NCI-H82 (cell line): ENCODE measurements around the gene YIF1A.

ENCODE experiments used
- DNase-seq: peaks from one replicate; lab custom pipeline; 2025; lab: John Stamatoyannopoulos, UW

YIF1A gene, protein sequence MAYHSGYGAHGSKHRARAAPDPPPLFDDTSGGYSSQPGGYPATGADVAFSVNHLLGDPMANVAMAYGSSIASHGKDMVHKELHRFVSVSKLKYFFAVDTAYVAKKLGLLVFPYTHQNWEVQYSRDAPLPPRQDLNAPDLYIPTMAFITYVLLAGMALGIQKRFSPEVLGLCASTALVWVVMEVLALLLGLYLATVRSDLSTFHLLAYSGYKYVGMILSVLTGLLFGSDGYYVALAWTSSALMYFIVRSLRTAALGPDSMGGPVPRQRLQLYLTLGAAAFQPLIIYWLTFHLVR

DNA sequence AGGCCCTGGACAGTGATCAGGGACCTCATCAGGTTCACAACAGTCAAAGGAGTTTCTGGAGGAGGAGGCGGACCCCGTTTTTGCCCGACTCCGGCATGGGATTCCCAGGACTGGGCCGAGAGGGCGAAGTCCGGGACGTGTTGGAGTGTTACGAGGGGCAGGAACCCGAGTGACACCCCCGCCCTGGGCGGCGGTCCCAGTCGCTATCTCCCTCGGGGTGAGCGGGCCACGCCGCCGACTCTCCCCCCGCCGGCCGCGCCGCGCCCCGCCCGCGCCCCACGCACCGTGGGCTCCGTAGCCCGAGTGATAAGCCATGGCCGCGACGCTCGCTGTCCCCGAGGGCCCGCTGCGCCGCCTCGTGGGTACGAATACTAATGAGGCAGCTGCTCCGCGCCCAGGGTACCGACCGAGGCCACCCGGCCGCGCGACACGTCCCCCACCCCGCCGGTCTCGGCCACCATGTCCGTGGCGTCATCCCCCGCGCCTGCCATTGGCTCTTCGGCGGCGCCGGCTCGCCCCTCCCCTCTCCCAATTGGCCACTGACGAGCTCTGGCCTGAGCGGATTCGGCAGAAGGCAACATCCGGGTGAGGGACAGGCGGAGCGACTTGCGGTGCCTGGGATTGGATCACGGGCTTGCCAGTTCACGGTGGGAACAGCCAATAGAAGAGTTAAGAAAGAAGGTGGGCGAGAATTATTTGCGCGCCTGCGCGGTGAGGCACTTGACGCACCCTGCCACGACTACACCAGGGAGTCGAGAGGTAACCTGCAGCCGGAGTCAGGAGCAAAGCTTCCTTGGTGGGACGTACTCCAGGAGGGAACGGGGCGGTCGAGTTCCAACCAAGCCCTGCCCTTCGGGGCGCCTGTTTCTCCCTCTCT, at the start of gene YIF1A:
Gene YIF1A, minus strand, starts transcription at position 473 of the 877 bp plus-strand sequence. Its CDS starts 158 bp downstream, at position 315.
- peak; percentile 99 for DNase-seq

DNA sequence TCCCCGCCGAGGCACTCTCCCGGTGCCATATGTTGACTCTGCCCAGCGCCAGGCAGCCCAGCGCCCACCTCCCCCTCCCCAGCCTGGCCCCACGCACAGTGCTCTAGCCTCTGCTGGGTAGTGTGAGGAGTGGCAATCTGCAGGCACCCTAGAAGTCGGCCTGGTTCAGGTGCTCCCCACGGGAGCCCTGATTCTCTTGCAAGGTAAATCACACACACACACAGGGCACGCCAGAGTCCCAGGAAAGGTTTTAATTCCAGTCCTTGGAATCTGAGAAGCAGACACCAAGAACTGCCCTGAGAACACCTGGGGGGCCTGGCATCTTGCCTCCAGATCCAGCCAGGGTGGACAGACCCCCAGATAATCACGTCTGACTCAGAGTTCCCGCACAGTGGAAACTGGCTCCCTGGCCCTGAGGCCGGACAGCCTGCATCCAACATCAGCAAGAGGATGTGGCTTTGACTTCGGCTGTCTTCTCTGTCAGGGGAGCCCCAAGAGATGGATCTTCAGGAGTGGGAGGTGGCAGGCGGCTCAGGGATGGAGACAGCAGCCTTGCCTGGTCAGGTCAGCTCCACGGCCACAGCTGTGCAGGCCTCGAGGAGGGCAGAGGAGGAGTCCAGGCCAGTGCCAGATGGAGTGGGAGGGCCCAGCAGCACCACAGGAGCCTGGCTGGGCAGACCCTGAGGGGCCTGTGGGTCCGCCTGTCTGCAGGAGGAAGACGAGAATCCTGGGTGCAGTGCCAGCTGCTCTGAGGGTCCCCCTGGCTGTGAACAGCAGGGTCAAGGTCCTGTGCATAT, 48.4 kb upstream of the YIF1A start:
- peak; percentile 31 for DNase-seq

DNA sequence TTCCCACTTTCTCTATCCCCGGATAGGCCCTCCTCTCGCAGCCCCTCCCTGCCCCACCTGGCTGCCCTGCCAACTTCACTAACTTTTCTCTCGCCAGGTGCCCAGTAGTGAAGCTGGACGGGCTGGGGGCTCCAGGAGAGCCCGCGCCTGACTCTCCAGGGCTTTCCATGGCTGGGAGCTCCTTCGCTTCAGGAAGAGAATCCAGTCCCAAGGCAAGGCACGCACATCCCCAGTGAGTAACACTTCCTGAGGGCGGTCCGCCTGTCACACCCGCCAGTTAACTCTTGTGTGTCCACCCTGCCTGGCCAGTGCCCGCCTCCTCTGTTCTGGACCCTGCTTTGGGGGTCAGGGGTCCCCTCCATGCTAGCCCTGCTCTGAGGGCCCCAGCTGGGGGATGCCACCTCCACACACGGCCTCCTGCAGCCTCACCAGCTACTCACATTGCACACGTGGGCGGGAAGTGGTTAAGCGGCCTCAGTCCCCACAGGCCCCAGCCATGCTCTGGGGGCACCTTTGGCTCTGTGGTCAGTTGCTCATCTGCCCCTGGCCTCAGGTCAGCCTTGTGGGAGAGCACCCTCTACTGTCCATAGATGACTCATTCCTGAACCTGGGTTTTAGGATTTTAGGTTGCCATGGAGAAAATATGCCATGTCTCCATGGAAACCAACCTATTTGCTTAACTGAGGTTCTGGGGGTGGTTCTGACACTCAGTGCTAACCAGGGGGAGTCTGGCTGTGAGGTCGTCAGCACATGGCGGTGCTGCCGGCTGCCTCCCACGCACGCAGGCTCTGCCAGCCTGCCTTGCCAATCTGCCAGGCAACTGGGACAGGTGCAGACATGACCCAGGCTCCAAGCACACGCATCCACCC, 47.5 kb upstream of the YIF1A start, which contains the start of gene RIN1:
Gene RIN1, minus strand, starts transcription at position 201 of the 869 bp plus-strand sequence. Its CDS starts 32 bp downstream, at position 169.
- peak; percentile 19 for DNase-seq

DNA sequence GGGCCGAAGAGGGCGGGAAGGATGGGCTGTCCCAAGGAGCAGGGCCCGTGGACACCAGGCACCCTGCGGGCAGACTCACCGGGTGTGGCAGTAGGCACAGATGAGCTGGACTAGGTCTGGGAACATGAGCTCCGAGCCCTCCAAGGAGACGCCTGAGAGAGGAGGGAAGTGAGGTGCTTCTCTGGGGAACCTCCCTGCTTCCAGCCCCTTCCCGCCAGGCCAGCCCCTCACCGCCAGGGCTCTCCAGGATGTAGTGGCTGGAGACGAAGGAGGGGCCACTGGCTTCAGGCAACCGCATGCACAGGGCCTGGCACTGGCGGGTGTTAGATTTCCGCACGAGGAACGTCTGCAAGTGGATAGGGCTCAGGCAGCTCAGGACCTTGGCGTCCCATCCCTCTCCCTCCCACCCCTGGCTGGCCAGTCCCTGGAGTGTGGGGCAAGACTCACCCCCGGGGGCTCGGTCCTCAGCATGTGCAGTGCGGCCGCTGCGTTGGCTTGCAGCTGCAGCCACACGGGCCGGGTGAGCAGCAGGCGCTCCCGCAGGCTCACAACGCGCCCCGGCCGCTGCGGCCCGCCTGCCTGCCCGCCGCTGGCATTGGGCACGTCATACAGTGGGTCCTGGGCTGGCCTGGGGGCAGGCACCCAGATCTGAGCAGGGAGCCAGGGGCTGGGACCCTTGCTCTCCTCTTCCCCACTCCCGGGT, 46.7 kb upstream of the YIF1A start:
- no peak for DNase-seq

DNA sequence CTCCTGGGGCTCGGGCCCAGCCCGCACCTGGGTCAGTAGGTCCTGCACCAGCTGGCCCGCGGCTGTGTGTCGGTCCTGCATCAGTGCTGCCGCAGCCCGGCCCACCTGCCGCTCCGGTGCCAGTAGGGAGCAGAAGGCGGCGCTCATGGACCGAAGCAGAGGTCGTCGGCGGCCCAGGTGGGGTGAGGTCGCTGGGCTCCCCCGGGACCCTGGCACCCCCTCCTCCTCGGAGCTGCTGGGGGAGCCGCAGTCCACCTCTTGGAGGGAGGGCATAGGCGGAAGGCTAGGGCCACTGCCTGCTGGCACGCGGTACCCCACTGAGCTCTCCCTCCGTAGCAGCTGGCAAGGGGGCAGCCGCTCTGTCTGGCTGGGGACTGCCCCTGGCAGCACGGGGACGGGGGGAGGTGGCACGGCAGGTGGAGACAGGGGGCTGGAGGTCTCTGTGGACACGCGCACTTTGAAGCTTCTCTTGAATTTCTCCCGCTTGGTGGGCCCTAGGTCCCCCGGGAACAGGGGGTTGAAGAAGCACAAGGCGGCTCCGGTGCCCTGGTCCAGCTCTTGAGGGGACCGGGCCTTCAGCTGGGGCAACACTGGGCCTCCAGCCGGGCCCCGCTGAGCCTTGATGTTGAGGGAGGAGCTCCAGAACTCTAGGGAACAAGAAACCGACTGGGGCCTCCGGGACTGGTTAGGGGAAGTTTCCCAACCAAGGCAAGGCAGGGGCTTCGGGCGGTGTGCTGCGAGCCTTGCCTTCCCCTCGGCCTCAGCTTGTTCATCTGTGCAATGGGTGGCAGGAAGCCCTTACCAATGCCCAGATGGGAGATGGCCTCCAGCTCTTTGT, 45.9 kb upstream of the YIF1A start:
- DNase-seq: no peak

DNA sequence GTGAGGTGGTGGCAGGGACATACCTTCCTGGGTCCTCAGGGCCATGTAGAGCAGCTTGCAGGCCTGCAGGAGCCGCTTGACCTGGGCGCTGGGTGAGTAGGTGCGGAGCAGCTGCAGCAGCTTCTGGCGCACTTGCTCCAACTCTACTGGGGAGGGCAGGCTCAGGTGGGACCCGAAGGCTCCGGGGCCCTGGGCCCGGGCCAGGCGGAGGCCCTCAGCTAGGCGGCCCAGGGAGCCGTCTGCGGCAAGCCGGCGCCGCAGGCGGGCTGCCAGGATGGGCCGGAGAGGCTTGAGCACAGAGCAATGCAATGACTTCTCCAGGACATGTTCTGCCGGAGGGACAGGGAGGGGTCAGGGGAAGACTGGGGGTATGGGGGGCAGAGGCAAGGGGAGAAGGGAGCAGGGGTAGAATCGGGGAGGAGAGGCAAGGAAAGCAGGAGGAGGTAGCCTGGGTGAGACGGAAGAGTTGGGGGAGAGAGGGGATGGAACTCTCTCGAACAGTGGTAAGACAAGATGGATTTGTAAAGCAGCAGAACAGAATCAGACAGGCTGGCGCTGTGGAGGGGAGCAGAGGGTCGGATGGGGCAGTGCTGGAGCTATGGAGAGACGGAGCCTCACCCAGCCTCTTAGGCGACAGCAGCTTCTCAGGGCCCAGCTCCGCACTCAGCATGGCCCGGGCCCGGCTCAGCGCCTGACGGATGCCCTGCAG, 45.1 kb upstream of the YIF1A start:
- no peak for DNase-seq

DNA sequence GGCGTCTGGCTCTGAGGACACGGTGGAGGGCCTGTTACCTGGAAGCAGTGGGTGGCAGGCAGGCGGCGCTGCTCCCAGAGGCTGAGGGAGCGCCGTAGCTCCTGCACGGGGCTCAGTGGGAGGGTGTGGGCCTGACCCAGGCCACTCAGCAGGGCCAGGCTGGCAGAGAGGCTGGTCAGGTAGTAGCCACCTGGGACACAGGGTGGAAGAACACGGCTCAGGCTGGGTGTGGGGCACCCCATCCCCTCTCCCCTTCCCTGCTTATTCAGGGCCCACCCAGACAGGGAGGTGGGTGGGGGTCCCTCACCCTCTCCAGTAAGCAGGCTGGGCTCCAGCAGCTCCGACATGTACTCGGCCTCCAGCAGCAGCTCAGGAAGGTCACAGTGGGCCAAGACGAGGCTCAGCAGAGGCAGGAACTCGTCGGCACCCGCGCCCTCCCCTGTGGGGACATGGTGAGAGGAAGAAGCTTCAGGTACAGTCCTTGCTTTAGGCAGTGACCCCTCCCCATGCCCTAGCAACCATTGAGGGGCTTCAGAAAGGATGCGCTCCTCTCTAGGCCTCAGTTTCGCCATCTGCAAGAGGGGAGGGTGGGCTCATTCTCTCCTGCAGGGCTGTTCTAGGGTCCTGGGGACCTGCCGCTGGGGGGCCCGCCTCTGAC, 44.4 kb upstream of the YIF1A start:
- no peak for DNase-seq

DNA sequence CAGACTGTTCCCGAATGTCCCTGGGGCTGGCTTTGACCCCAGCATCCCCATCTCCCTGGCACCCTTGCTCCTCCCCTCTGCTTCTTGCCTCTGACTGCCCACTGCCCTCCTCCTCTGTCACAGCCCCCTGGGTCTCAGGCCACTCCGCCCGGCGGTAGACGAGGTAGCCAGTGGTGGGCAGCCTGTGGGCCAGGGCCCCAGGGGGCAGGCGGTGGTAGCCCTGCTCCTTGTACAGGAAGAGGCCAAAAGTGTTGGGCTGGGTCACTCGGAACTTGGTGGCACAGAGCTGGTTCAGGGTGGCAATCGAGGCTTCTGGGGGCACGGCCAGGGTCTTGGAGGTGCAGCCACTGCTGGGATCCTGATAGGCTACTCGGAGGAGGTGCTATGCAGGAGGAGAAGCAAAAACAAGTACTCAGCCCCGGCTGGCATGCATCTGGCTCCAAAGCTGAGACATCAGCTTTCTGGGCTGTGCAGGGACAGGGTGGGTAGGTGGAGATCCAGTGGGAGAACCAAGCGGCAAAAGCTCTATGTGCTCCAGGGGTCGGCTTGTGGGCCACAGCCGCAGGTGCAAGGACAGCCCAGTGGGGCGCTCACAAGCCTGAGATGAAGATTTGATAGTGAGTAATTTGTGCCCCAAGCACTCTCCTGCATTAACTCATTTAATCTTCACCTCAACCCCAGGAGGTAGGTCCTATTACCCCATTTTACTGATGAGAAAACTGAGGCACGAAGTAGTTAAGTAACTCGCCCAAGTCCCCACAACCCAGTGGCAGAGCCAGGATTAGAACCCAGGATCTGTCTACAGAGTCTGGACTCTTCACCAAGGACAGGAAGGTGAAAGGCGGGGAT, 43.7 kb upstream of the YIF1A start:
- no peak for DNase-seq

DNA sequence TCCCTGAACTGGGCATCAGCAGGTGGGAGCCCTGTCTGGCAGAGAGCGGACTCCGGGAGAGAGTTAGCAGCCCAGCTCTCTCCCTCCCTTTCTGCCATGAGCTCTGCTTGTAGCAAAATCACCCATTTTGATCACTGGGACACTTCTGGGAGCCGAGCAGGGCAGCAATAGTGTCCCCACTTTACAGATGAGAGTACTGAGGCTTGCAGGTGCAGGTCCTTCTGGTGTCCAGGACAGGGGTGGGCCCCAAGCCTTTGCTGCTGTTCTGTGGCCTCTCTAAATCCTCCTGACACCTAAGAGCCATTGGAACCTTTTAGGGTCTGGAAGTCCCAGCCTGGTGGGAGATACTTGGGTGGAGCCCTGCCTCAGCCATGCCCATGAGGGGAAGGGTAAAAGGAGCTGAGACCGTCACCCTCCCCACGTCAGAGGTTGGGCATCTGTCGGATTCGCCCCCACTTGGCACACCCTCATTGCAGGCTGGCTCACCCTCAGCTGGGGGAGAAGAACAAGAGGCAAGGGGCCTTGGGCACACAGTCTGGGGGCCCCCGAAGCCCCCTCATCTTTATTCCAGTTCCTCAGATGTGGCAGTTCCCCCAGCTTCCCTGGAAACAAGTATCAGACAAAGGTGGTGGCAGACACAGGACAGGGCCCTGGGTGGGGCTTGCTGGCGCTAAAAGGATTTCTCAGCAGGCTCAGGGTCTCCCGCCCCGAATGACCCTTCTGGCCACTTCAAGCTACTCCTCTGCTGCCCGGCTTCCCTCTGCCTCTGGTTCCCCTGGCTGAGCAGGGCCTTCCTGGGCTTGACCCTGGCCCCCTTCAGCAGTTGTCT, 42.8 kb upstream of the YIF1A start:
- DNase-seq: no peak

DNA sequence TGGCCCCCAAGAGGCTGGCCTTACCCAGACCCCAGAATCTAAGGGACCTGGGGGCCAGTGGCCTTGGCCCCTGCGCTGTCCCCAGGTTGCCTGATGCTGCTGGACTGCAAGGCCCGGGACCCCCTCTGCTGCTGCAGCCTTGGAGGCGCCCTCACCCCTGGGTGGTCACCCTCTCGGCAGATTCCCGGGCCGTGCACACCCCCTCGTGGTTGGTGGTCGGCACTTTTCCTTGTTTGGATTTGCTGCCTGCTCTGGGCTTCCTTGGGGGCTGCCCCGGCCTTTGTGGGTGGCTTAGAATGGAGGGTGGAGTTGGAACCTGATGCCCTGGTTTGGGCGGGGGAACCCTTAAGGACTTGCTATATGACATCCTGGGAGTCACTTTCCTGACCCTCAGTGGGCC, 42.0 kb upstream of the YIF1A start:
- no peak for DNase-seq

DNA sequence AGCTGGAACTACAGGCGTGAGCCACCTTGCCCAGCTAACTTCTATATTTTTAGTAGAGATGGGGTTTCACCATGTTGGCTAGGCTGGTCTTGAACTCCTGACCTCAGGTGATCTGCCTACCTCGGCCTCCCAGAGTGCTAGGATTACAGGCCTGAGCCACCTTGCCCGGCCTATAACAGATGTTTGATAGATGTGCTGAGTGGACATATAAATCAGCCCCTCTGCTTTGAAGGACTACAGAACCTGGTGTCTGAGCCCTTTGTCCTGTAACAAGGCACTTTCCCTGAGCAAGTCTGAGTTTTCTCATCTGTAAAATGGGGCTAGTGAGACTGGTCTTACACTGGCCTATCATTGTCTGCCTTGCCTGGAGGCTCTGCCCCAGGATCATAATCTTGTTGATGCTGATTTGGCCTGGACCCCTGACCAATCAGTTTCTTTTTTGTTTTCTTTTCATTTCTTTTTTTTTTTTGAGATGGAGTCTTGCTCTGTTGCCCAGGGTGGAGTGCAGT, 40.3 kb upstream of the YIF1A start:
- DNase-seq: no peak

DNA sequence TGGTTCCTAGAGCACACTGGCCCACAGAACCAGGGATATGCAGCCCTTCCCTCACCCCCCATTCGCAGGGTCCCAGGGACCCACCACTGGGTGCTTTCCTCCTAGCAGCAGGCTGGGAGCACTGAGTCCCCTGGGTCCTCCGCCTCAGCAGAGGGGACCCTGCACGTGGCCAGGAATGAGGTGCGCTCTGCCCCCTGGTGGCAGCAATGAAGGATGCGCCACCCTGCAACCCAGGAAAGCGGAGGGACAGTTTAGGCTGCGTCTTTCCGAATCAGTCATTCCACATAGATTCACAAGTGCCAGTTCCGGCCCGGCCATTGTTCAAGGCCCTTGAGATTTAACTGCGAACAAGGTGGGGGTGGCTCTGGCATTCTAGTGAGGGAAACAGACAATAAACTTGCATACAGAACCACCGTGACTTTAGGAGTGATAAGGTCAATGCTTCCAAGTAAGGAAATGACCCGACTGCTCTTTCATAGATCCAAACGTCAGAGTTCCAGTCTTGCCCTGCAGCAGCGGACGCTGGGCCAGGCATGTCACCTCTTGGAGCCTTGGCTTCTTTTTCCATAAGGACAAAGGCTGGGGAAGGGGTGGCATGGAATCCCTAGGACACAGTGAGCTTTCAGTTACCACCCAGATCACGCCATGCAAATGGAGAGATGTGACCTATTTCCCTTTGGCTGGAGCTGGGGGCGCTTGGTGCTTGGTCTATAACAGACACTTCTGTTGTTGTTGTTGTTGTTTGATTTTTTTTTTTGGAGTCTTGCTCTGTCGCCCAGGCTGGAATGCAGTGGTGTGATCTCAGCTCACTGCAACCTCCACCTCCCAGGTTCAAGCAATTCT, 39.6 kb upstream of the YIF1A start:
- peak; percentile 85 for DNase-seq

DNA sequence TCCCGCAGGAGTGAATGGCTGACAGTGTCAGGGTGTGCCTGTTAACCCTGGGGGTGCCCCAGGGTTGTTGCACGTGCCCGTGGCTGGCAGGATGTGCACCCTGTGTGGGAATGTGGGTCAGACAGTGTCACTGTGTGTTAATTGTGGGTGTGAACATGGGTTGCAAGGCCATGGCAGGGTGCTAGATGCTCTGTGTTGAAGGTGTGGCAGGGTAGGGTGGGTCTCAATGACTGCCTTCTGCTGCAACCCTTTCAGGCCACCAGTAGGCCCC, 39.0 kb upstream of the YIF1A start:
- DNase-seq: no peak

DNA sequence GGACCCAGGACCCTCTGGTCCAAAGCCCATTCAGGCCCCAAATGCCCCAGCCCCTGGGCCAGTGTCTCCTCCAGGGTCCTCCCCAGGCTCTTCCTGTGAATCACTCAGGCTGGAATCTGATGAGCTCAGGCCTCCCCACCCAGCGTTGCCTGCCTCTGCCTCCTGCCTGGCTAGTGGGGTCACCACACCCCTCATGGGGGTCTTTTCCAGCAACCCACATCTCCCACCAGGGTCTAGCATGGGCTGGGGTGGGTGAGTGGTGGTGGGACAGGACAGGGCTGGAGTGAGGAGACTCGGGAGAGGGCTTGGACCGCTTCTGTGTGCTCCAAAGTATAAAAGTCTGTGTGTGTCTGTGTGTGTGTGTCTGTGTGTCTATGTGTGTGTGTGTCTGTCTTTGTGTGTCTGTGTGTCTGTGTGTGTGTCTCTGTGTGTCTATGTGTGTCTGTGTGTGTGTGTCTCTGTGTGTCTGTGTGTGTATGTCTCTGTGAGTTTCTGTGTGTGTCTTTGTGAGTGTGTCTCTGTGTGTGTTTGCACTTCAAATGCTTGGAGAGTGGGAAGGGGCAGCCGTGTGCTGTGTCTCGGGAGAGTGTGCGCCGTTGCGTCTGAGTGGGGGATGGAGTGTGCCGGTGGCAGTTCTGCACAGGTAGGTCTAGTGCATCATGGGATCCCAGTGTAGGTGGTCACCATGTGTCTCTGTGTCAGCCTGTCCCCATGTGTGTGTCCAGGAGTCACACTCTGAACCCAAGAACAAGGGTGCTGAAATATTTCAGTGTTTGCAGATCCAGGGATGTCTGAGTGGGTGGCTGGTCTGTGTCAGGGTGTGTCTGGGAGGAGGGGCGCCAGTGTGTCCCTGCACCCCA, 38.5 kb upstream of the YIF1A start:
- no peak for DNase-seq
